ENCODE data around the gene SLC23A1.
"Not testable (repeated sequence)": the region's sequence is repeated elsewhere in the genome, so short reads cannot be mapped to it uniquely, and the experiment has no call there.

SLC23A1 gene

DNA sequence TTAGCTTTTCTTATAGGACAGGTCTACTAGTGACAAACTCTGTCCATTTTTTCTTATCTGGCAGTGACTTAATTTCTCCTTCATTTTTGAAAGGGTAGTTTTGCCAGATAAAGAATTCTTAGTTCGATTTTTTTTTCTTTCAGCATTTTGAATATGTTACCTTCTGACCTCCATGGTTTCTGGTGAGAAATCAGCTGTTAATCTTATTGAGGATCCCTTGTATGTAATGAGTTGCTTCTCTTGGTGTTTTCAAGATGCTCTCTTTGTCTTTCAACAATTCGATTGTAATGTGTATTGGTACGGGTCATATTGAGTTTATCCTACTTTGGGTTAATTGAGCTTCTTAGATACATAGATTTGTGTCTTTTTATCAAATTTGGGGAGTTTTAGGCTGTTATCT is 28.9 kb downstream of the SLC23A1 start:
- H3K4me3 ChIP-seq (replicated peaks; ENCODE audit: low read depth, low read length) = no peak overlapping the region
- no peak for DNase-seq (ENCODE audit: low read depth)
- no peak for TF ChIP-seq CTCF (IDR thresholded peaks at IDR 0.05; ENCODE audit: low read length, missing control alignments)

DNA sequence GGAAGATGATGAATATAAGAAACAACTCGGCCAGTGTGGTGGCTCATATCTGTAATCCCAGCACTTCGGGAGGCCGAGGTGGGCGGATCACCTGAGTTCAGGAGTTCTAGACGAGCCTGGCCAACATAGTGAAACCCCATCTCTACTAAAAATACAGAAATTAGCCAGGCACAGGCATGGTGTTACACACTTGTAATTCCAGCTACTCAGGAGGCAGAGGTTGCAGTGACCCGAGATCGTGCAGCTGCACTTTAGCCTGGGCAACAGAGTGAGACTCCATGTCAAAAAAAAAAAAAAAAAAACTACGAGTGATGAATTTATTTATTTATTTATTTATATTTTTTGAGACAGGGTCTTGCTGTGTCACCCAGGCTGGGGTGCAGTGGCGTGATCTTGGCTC is 35.2 kb downstream of the SLC23A1 start:
- H3K4me3 ChIP-seq (replicated peaks; ENCODE audit: low read depth, low read length) = not testable (repeated sequence)

DNA sequence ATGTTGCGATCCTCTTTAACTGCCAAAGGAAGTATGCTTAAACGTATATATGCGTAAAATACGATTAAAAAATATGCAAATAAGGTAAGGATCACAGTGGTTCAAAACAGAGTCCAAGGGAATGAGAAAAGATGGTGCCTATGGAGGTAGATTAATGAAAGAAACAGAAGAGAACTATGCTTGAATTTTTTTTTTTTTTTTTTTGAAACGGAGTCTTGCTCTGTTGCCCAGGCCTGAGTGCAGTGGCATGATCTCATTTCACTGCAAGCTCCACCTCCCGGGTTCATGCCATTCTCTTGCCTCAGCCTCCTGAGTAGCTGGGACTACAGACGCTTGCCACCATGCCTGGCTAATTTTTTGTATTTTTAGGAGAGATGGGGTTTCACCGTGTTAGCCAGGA is 37.7 kb downstream of the SLC23A1 start:
- H3K4me3 ChIP-seq (replicated peaks; ENCODE audit: low read depth, low read length); DNase-seq (ENCODE audit: low read depth): not testable (repeated sequence)

More for the DNA sequence above, 35.2 kb downstream of the SLC23A1 start:
- DNase-seq (ENCODE audit: low read depth) = not testable (repeated sequence)

GRCh38 chr5:139344177-139344576 is 38.9 kb downstream of the SLC23A1 start:
- DNase-seq (ENCODE audit: low read depth) = no peak
- peak overlapping the region; percentile 11 for H3K4me3 ChIP-seq (replicated peaks; ENCODE audit: low read depth, low read length)
- no peak for TF ChIP-seq CTCF (IDR thresholded peaks at IDR 0.05; ENCODE audit: low read length, missing control alignments)

GRCh38 chr5:139343476-139343875 is 39.6 kb downstream of the SLC23A1 start:
- peak overlapping the region; percentile 100 for H3K4me3 ChIP-seq (replicated peaks; ENCODE audit: low read depth, low read length)
- no peak for DNase-seq (ENCODE audit: low read depth)
- TF ChIP-seq CTCF (IDR thresholded peaks at IDR 0.05; ENCODE audit: low read length, missing control alignments) = no peak

DNA sequence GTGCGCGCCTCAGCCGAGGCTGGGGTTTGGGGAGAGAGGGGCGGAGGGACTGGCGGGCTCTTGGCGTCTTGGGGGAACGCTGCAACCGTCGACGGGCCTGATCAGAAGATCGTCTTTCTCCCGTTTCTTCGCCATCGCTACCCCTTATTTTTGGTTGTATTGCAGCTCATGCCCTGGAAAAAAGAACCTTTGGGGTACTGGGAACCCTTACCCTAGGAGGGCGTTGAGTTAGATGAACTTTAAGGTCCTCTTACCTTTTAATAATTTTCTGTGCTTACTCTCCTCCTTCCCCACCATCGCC is 40.7 kb downstream of the SLC23A1 start:
- no peak for TF ChIP-seq CTCF (IDR thresholded peaks at IDR 0.05; ENCODE audit: low read length, missing control alignments)
- H3K4me3 ChIP-seq (replicated peaks; ENCODE audit: low read depth, low read length) = peak overlapping the region; percentile 100
- no peak for DNase-seq (ENCODE audit: low read depth)

GRCh38 chr5:139341689-139342422 is 41.2 kb downstream of the SLC23A1 start, which contains the start of gene PAIP2:
Gene PAIP2, plus strand, starts transcription at chr5:139341854. Its CDS starts 21,931 bp downstream, at chr5:139363785.
- TF ChIP-seq CTCF (IDR thresholded peaks at IDR 0.05; ENCODE audit: low read length, missing control alignments) = peak; percentile 70

GRCh38 chr5:139341187-139341688 is 41.9 kb downstream of the SLC23A1 start:
- H3K4me3 ChIP-seq (replicated peaks; ENCODE audit: low read depth, low read length) = peak overlapping the region; percentile 100
- no peak for TF ChIP-seq CTCF (IDR thresholded peaks at IDR 0.05; ENCODE audit: low read length, missing control alignments)
- DNase-seq (ENCODE audit: low read depth) = no peak

More at GRCh38 chr5:139341689-139342422, 41.2 kb downstream of the SLC23A1 start, which contains the start of gene PAIP2:
- peak within 1 kb of the TSS; percentile 100 for H3K4me3 ChIP-seq (replicated peaks; ENCODE audit: low read depth, low read length)
- peak; percentile 98 for DNase-seq (ENCODE audit: low read depth)
